HG03575 (cell line): ENCODE results near the gene DPH1.

Experiments used
- ATAC-seq: cut with Tn5 transposase; IDR thresholded peaks from one replicate; pipeline ENCODE4 v1.9.1; 2021; ENCODE audit not compliant: unreplicated experiment, insufficient number of reproducible peaks, low FRiP score; ENCODE audit errors: extremely low read depth

The DPH1 gene

DNA sequence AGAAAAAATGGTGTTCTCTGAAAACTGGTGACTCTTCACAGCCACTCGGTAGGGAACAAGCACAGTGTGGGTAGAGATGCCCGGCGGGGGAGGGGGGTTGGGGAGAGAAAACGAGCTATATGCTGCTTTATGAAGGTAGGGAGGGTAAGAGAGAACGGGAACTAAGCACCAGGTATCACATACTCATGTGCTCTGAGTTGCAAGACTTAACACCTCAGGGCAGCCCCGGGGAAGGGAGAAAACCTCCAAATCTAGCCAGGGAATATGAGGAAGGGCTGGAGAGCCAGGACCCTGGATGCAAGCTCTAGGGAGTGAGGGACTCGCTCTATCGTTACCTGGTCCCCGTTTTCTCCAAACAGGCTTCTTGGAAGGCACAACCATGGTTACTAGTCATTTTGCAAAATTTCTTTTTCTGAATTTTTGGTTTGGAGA is 60.3 kb downstream of the DPH1 start:
- no peak for ATAC-seq

DNA sequence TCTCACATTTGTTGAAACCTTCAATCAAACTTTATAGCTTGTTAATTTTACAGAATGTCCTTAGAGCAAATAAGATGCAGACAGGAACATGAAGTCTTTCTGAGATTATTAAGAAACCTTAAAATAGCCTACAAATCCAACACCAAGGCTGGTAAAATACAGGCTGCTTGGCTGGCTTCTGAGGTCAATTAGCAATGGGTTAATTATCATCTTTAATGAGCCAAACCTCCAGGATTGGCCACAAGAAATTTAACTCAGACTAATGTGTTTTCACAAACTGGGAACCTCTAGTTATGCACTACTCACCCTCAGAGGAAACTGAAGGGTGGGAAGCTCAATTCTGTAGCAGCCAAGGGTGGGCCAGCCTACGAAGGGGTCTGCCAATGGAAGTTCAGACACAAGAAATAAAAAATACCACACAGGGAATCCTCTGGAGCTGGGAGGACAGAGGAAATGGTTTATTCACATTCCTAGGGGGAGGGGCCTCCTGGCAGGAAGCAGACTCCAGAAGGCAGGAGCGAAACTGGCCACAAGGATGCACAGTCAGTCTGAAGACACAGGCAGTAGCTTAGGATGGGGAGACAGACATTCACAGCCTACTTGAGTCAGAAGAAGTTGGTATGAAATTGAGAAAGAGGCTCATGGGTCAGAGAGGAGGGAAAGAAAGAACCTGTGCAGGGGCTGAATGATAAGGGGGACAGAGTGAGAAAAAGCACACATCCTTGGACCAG is 61.0 kb downstream of the DPH1 start:
- ATAC-seq, result no peak

DNA sequence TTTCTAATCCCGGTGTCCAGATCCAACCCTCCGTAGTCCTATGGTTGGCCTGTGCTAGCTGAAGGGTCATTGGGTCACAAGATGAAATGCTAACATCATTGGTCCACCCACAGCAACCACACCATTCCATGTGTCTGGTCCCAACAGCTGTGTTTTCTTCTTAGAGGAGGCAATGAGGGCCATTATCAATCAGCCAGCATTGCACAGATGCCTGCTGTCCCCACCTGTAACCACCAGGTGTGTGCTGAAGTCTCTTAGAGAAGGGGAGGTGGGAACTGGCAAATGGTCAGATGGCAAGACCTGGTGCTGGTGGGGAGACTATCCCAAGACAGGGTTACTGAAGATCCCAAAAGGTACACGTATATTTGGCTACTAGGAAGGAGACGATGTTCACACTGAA is 62.3 kb downstream of the DPH1 start:
- ATAC-seq, result no peak

DNA sequence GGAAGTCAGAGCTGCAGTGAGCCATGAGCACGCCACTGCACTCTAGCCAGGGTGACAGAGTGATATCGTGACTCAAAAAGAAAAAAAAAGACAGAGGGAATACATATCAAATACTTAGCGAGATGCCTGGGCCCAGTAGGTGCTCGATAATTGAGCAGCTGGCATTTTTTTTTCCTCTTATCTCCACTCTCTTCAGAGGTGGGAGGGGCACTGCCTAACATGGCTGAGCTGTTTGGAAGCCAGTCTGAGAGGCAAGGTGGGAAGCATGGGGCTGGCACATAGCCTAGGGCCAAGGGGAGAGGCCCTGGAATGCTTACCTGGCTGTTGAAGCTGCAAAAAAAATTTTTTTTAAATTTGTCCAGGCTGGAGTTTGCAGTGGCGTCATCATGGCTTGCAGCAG is 63.4 kb downstream of the DPH1 start:
- no peak for ATAC-seq
